K562 (cell line): Measurements from ENCODE around the gene MAML3. TPM values are rescaled to one million over a fixed set of nuclear protein-coding genes. Genes with fewer than 3 reads are reported as not detected.

Source experiments
- ATAC-seq: fragments of 200-7000 bp; cut with Tn5 transposase; 3 replicates; pipeline ENCODE4 v1.9.1; 2020; ENCODE audit warnings: moderate library complexity
- Bru-seq: library from RNA; stranded (reverse); fragments of 400-500 nt; gene quantifications from one replicate; lab custom pipeline; 2021; lab: Mats Ljungman, UMichigan
- BruChase-seq, 2 experiments: library from RNA; stranded (reverse); fragments of 400-500 nt; gene quantifications; one replicate each; lab custom pipeline; 2021; lab: Mats Ljungman, UMichigan
- BruUV-seq: library from RNA; stranded (reverse); fragments of 400-500 nt; replicated peaks from 2 replicates; lab custom pipeline; 2021; lab: Mats Ljungman, UMichigan
- CTCF ChIA-PET: fragments of 300-600 bp; formaldehyde crosslinking; extraction: SDS; loops from one replicate; lab custom pipeline; 2021; ENCODE audit warnings: low intra/inter-chr PET ratio; lab: Yijun Ruan, JAX
- POLR2A ChIA-PET: fragments of 300-600, 350-650 bp; sonication (Branson Sonifier 250); formaldehyde crosslinking; extraction: SDS; loops from one replicate; lab custom pipeline; 2021; ENCODE audit warnings: antibody characterized with exemption, inconsistent platforms; lab: Yijun Ruan, JAX
- DNase-seq, 4 experiments: peaks; one replicate each; pipeline versions ENCODE4 v3.0.0 to v3.0.0-alpha.2; 2011 to 2018; ENCODE audit warnings: low spot score in 3 of 4, mixed read lengths in 3 of 4; ENCODE audit errors: extremely low read depth in 1 of 4
- FAIRE-seq: peaks from 2 replicates; lab custom pipeline; 2011; peaks lifted over from hg19 to GRCh38; lab: Jason Lieb, UNC
- H2AFZ ChIP-seq: 2 replicates; pipeline ENCODE4 v1.6.0; 2011; ENCODE audit warnings: low read depth, low read length, control low read depth, inconsistent platforms
- H3K27ac ChIP-seq: fragments of 200-600 bp; 3 replicates; pipeline ENCODE4 v1.8.0; 2011; ENCODE audit warnings: low read depth, mild to moderate bottlenecking, control low read depth, inconsistent platforms, low read length, moderate library complexity, mixed read lengths; ENCODE audit errors: extremely low read depth
- H3K27me3 ChIP-seq, 2 experiments: fragments of 300-600 bp in 1 of 2; 2 replicates in 1 of 2; 3 replicates in 1 of 2; pipeline versions ENCODE4 v1.6.0 to v1.8.0; 2011; ENCODE audit warnings: inconsistent platforms in 2 of 2, low read length in 2 of 2, mild to moderate bottlenecking in 1 of 2, mixed read lengths in 1 of 2, moderate library complexity in 1 of 2; ENCODE audit not compliant: control insufficient read depth in 2 of 2, insufficient read depth in 2 of 2
- H3K36me3 ChIP-seq: fragments of 300-600 bp; 3 replicates; pipeline ENCODE4 v1.8.0; 2011; ENCODE audit warnings: mild to moderate bottlenecking, low read length, inconsistent platforms; ENCODE audit not compliant: control insufficient read depth, insufficient read depth
- H3K4me1 ChIP-seq, 2 experiments: fragments of 200-600 bp in 1 of 2; replicated peaks in 1 of 2; 2 replicates in 1 of 2; 3 replicates in 1 of 2; pipeline versions ENCODE4 v1.5.1 to v1.8.0; 2011; ENCODE audit warnings: inconsistent platforms in 2 of 2, low read length in 2 of 2, mild to moderate bottlenecking in 1 of 2, mixed read lengths in 1 of 2, moderate library complexity in 1 of 2; ENCODE audit not compliant: control insufficient read depth in 2 of 2, insufficient read depth in 2 of 2
- H3K4me2 ChIP-seq: 2 replicates; pipeline ENCODE4 v1.6.1; 2011; ENCODE audit warnings: low read length, control low read depth, inconsistent platforms, mixed read lengths; ENCODE audit not compliant: insufficient read depth
- H3K4me3 ChIP-seq: fragments of 200-600 bp; sonication (generic), shearing (Covaris generic); 2 replicates; pipeline ENCODE4 v1.5.1; 2016; ENCODE audit warnings: control low read depth, inconsistent platforms
- H3K79me2 ChIP-seq: fragments of 200-600 bp; 3 replicates; pipeline ENCODE4 v1.8.0; 2011; ENCODE audit warnings: low read length, inconsistent platforms; ENCODE audit not compliant: control insufficient read depth, insufficient read depth
- H3K9ac ChIP-seq, 2 experiments: 2 replicates each; pipeline versions ENCODE4 v1.6.0 to v1.6.1; 2011; ENCODE audit warnings: low read depth in 2 of 2, low read length in 2 of 2, control low read depth in 1 of 2, inconsistent platforms in 1 of 2, mild to moderate bottlenecking in 1 of 2, mixed read lengths in 1 of 2; ENCODE audit not compliant: insufficient read depth in 1 of 2
- H3K9me1 ChIP-seq: one replicate; pipeline ENCODE4 v1.6.0; 2011; ENCODE audit warnings: inconsistent platforms, mild to moderate bottlenecking, low read length, moderate library complexity; ENCODE audit not compliant: control insufficient read depth, insufficient read depth
- H3K9me3 ChIP-seq: replicated peaks from 2 replicates; pipeline ENCODE4 v1.5.1; 2011; ENCODE audit warnings: low read depth, low read length, inconsistent platforms; ENCODE audit not compliant: control insufficient read depth, insufficient read depth
- H4K20me1 ChIP-seq: replicated peaks from 2 replicates; pipeline ENCODE4 v1.6.1; 2011; ENCODE audit warnings: low read length, inconsistent platforms, mixed read lengths; ENCODE audit not compliant: control insufficient read depth, insufficient read depth
- CBX3 ChIP-seq, 2 experiments: IDR thresholded peaks; 1 replicate in 1 of 2; 2 replicates in 1 of 2; pipeline ENCODE4 v1.6.1; 2012; ENCODE audit warnings: inconsistent platforms in 2 of 2, low read length in 2 of 2, borderline replicate concordance in 1 of 2, control low read depth in 1 of 2
- GATAD2B ChIP-seq: fragments of 450-650 bp; IDR thresholded peaks from 2 replicates; pipeline ENCODE4 v1.6.1; 2017; ENCODE audit warnings: mild to moderate bottlenecking, borderline replicate concordance
- HMGN3 ChIP-seq: IDR thresholded peaks from 2 replicates; pipeline ENCODE4 v1.6.1; 2011; ENCODE audit warnings: borderline replicate concordance, low read depth, mild to moderate bottlenecking, mixed read lengths, low read length; ENCODE audit not compliant: insufficient read length; ENCODE audit errors: extremely low read depth
- HNRNPUL1 ChIP-seq: fragments of 200-400 bp; formaldehyde crosslinking; IDR thresholded peaks from 2 replicates; pipeline ENCODE4 v1.6.1; 2017; ENCODE audit warnings: low read length
- NFE2 ChIP-seq: IDR thresholded peaks from 2 replicates; pipeline ENCODE4 v1.6.1; 2014; ENCODE audit warnings: antibody characterized with exemption, low read depth
- SMAD3 ChIP-seq: fragments of 450-650 bp; formaldehyde crosslinking; conservative IDR thresholded peaks from 2 replicates; pipeline ENCODE4 v1.4.0; 2020; ENCODE audit warnings: mild to moderate bottlenecking
- SMAD4 ChIP-seq: fragments of 250-450 bp; sonication (Bioruptor Pico); conservative IDR thresholded peaks from 2 replicates; pipeline ENCODE4 v1.8.0; 2021; ENCODE audit warnings: inconsistent platforms, mild to moderate bottlenecking, moderate library complexity
- SMC3 ChIP-seq: conservative IDR thresholded peaks from 2 replicates; pipeline ENCODE4 v1.6.1; 2011; ENCODE audit warnings: low read depth, low read length, improper control_type of control experiment; ENCODE audit not compliant: insufficient read depth
- SRSF9 ChIP-seq: fragments of 200-400 bp; formaldehyde crosslinking; IDR thresholded peaks from 2 replicates; pipeline ENCODE4 v1.6.1; 2017; ENCODE audit warnings: low read depth, low read length, borderline replicate concordance
- XRCC5 ChIP-seq: fragments of 200-400 bp; formaldehyde crosslinking; IDR thresholded peaks from 2 replicates; pipeline ENCODE4 v1.6.1; 2017; ENCODE audit warnings: low read depth, mild to moderate bottlenecking, low read length
- ZFPM2 ChIP-seq: fragments of 250-450 bp; sonication (Bioruptor Pico); IDR thresholded peaks from 2 replicates; pipeline ENCODE4 v1.5.1; 2022; ENCODE audit warnings: mild to moderate bottlenecking
- ZNF354B ChIP-seq: fragments of 250-450 bp; sonication (Bioruptor Pico); IDR thresholded peaks from 2 replicates; pipeline ENCODE4 v1.4.0; 2020
- ZNF561 ChIP-seq: fragments of 450-650 bp; formaldehyde crosslinking; conservative IDR thresholded peaks from 2 replicates; pipeline ENCODE4 v1.4.0; 2020; ENCODE audit warnings: mild to moderate bottlenecking, moderate library complexity
- ZNF76 ChIP-seq: fragments of 250-450 bp; sonication (Bioruptor Pico); IDR thresholded peaks from 2 replicates; pipeline ENCODE4 v1.4.0; 2020; ENCODE audit warnings: mild to moderate bottlenecking, moderate library complexity, borderline replicate concordance
- ZNF778 ChIP-seq: fragments of 450-650 bp; formaldehyde crosslinking; IDR thresholded peaks from 2 replicates; pipeline ENCODE4 v1.4.0; 2020; ENCODE audit warnings: mild to moderate bottlenecking, moderate library complexity
- WGBS: fragments of 100-300 bp; shearing (Covaris generic); methylation state at CpG from one replicate; pipeline ENCODE4 v1.1.6; 2016; ENCODE audit warnings: low coverage, mixed read lengths; ENCODE audit not compliant: insufficient coverage; ENCODE audit errors: missing lambda C conversion rate; 5-methylcytosine and 5-hydroxymethylcytosine counted together
- in situ Hi-C: fragments of 300-500 bp; cut with MboI; formaldehyde crosslinking; loops from 4 replicates; pipeline ENCODE4 v1.15.0; 2018; ENCODE audit warnings: inconsistent platforms, mixed read lengths
- intact Hi-C: fragments of 100-400 bp; cut with micrococcal nuclease; formaldehyde crosslinking; loops from 2 replicates; pipeline ENCODE4 v1.14.2; 2022
- long read RNA-seq, 3 experiments: library from polyadenylated mRNA in 2 of 3; library from RNA in 1 of 3; unstranded in 2 of 3; stranded (forward) in 1 of 3; transcript quantifications; one replicate each; pipeline ENCODE4 v2.0.0, GENCODE V29; 2019 to 2022
- polyA minus RNA-seq, 3 experiments: library from RNA; depleted of rRNA, polyadenylated mRNA; stranded (reverse); fragments of >200 nt; gene quantifications; 2 replicates each; pipeline ENCODE4 v1.2.3, GENCODE V29; 2011
- polyA plus RNA-seq, 8 experiments: library from polyadenylated mRNA; depleted of rRNA in 4 of 8; stranded (reverse) in 5 of 8; unstranded in 3 of 8; fragments of >200 nt; fragmentation: Nextera tagmentation in 2 of 8; fragmentation: Illumina TruSeq in 1 of 8; extraction: Ambion mirVana in 2 of 8; extraction: Trizol in 1 of 8; gene quantifications; 2 replicates each; pipeline versions ENCODE4 v1.2.1 to v1.2.3, GENCODE V29; 2011 to 2014; ENCODE audit warnings: inconsistent platforms in 1 of 8, missing spikeins in 1 of 8
- total RNA-seq, 7 experiments: library from RNA; depleted of rRNA in 6 of 7; stranded (reverse); fragments of >200 nt in 6 of 7; fragmentation: Illumina TruSeq in 2 of 7; extraction: Trizol in 2 of 7; gene quantifications; 2 replicates each; pipeline versions ENCODE4 v1.2.1 to v1.2.3, GENCODE V29; 2011 to 2021; ENCODE audit warnings: low replicate concordance in 1 of 7
- TF ChIP-seq, protein P1 (sequence below), 3 experiments: fragments of 200-800 bp in 1 of 3; sonication (Bioruptor generic) in 1 of 3; sonication (generic) in 1 of 3; formaldehyde crosslinking in 1 of 3; IDR thresholded peaks; 2 replicates each; pipeline versions ENCODE4 v1.6.1 to v1.8.0; 2016 to 2022; ENCODE audit warnings: mild to moderate bottlenecking in 2 of 3, missing compliant biosample characterization in 2 of 3, missing genetic modification characterization in 2 of 3, missing genetic modification reagents in 1 of 3

The MAML3 gene
- total RNA-seq (2011; cell fraction: chromatin; rRNA removed; ENCODE audit: low replicate concordance), result 1.0 and 1.6 TPM in 2 replicates
- total RNA-seq (2011; cell fraction: nucleolus; rRNA removed), result 0.33 and 0.79 TPM in 2 replicates
- total RNA-seq (2011; cell fraction: nucleoplasm; rRNA removed), result 0.66 and 1.6 TPM in 2 replicates
- total RNA-seq (2014; rRNA removed), result 0.33 and 0.36 TPM in 2 replicates
- 0.22 and 0.25 TPM in 2 replicates for total RNA-seq (2014; rRNA removed; fragmentation: Illumina TruSeq; extraction: Trizol)
- 0.22 and 0.23 TPM in 2 replicates for total RNA-seq (2015; rRNA removed; fragmentation: Illumina TruSeq; extraction: Trizol)
- total RNA-seq (2021), result 0.55 and 0.58 TPM in 2 replicates
- polyA plus RNA-seq (2011; rRNA removed), result 0.13 and 0.19 TPM in 2 replicates
- polyA plus RNA-seq (2011; cell fraction: cytosol; rRNA removed), result 0.15 and 0.55 TPM in 2 replicates
- 0.15 and 0.54 TPM in 2 replicates for polyA plus RNA-seq (2011; cell fraction: nucleus; rRNA removed)
- 0.33 and 0.83 TPM in 2 replicates for polyA plus RNA-seq (2012)
- 0.30 and 0.72 TPM in 2 replicates for polyA plus RNA-seq (2014; fragmentation: Illumina TruSeq; extraction: Trizol)
- under 1 TPM; 0.01 to 0.06 TPM for polyA plus RNA-seq (2014; fragmentation: Nextera tagmentation; extraction: Ambion mirVana)
- 0.20 and 0.36 TPM in 2 replicates for polyA plus RNA-seq (2014; rRNA removed)
- polyA minus RNA-seq (2011; rRNA and poly(A)+ RNA removed), result 0.25 and 0.63 TPM in 2 replicates
- polyA minus RNA-seq (2011; cell fraction: cytosol; rRNA and poly(A)+ RNA removed), result 0.48 TPM in 1 of 2 replicates, not detected in the other
- polyA minus RNA-seq (2011; cell fraction: nucleus; rRNA and poly(A)+ RNA removed), result 0.44 and 0.94 TPM in 2 replicates
- percentile 37 among the genes with signal in this experiment for Bru-seq, nascent RNA
- BruChase-seq, experiment 1, labeled RNA remaining after a 2-hour chase, result percentile 37 among the genes with signal in this experiment
- BruChase-seq, experiment 2, labeled RNA remaining after a 6-hour chase, result percentile 33 among the genes with signal in this experiment
- long read RNA-seq, experiment 1, partial matches to known transcripts, result 0 of 1 reads
- long read RNA-seq, experiment 1, other reads (novel, unspliced or antisense), result 1 of 1 reads
- long read RNA-seq, experiment 2, result 0 reads
- long read RNA-seq, experiment 3, result 0 reads

DNA sequence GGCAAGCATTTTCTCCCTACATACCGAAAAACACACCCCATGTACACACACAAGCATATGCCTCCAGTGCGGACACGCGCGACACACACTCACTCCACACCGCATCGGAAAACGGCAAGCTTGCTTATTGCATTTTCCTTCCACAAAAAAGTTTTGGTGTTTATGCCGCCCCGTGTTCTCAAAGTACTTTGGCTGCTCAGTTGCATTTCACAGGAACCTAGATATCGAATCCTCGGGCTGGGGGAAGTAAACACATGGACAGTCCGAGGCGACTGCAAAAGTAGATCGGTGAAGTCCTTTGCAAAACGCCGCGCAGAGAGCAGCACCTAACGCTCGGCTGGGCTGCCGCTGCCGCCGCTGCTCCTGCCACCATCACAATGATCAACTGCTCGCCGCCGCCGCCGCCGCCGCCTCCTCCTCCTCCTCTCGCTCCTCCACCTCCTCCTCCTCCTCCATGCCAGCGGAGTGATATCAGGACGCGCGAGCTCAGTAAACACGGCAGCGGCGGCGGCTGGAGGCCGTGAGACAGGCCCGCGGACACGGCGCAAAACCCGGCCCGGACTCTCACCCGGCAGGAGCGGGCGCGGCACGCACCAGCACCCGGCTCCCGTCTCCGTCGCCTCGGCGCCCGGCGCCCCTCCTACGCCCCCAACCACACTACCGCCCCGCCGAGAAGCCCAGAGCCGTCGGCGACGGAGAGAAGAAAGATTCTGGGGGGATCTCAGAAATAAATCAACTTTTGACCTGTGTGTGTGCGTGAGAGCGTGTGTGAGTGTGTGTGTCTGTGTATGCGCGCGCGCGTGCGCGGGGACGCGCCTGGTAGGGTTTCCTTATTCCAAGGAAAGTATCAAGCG is at the start of gene MAML3:
Gene MAML3, minus strand, starts transcription at position 467 of the 854 bp plus-strand sequence. CDS start 857 bp downstream, outside the sequence.
- in situ Hi-C loops, result no loop called here
- TF ChIP-seq NFE2 (0 out of 2 replicates have a peak, but pooled peaks have one; percentile 12), HNRNPUL1 (no peak), ZNF778 (CRISPR knock-in tag) (no peak), SMAD3 (CRISPR knock-in tag) (no peak), GATAD2B (peak; percentile 73; the same call in 1 of the 2 replicates), ZNF354B (no peak), ZNF561 (CRISPR knock-in tag) (no peak), SMC3 (no peak), CBX3 (IDR thresholded peaks at IDR 0.05; ENCODE audit: borderline replicate concordance in 1 of 2, low read length in 2 of 2) (peak in 1 of 2 experiments; percentile 77; a peak in 1 of 3 replicates), SRSF9 (no peak), ZNF76 (CRISPR knock-in tag) (no peak), SMAD4 (peak; percentile 96), HMGN3 (peak; percentile 69), XRCC5 (peak; percentile 92; the same call in 1 of the 2 replicates), ZFPM2 (CRISPR knock-in tag) (no peak)
- TF ChIP-seq, protein P1, sequence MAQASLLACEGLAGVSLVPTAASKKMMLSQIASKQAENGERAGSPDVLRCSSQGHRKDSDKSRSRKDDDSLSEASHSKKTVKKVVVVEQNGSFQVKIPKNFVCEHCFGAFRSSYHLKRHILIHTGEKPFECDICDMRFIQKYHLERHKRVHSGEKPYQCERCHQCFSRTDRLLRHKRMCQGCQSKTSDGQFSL (CRISPR knock-in tag; IDR thresholded peaks at IDR 0.05), result peak; percentile 61; the same call in 1 of the 2 replicates
- TF ChIP-seq, protein P1 (tag; IDR thresholded peaks at IDR 0.05), result no peak

More for the DNA sequence above, at the start of gene MAML3:
- POLR2A ChIA-PET, result interaction anchor here (1.3 kb wide), 1 partner anchor 42 kb away, joined by 3 read pairs; no protein-coding TSS in a partner anchor
- DNase-seq (peak; percentile 77 to 90 (median 80)), FAIRE-seq (peak; percentile 79), ATAC-seq (peak; percentile 73)
- peak within 1 kb of the TSS; percentile 64 to 92 for H3K9ac ChIP-seq
- intact Hi-C loops, result loop anchor here (1.0 to 5.0 kb wide), 3 partner anchors 95 to 487 kb away; partner anchors contain the start of gene MGST2
- no peaks in the 10 kb centered on the region for H3K9me3 ChIP-seq
- TSS peak; percentile 69 for BruUV-seq
- H3K4me3 ChIP-seq, result peak within 1 kb of the TSS; percentile 61
- H4K20me1 ChIP-seq, result no peaks in the 10 kb centered on the region
- no peaks in the 10 kb centered on the region for H3K36me3 ChIP-seq
- H3K4me2 ChIP-seq, result peak within 1 kb of the TSS; percentile 78
- H3K9me1 ChIP-seq, result no peaks in the 10 kb centered on the region
- peak within 1 kb of the TSS; percentile 92 for H2AFZ ChIP-seq
- H3K79me2 ChIP-seq, result no peaks in the 10 kb centered on the region
- H3K27me3 ChIP-seq, result peaks cover 7 to 22% of the 10 kb centered on the region in 2 experiments; a peak in 3 of 5 replicates
- 2% methylated on average over 49 of the region's 79 CpGs for WGBS
- CTCF ChIA-PET, result no interaction called here
- peaks cover 0 to 33% of the 10 kb centered on the region in 2 experiments; a peak in 3 of 5 replicates for H3K4me1 ChIP-seq
- peak within 1 kb of the TSS; percentile 41 for H3K27ac ChIP-seq
